ENCODE measurements around the gene VWC2L. TPM values are rescaled to one million over a fixed set of nuclear protein-coding genes. Genes with fewer than 3 reads are reported as not detected.

Gene VWC2L
- total RNA-seq, 1 donor = under 0.01 TPM

DNA sequence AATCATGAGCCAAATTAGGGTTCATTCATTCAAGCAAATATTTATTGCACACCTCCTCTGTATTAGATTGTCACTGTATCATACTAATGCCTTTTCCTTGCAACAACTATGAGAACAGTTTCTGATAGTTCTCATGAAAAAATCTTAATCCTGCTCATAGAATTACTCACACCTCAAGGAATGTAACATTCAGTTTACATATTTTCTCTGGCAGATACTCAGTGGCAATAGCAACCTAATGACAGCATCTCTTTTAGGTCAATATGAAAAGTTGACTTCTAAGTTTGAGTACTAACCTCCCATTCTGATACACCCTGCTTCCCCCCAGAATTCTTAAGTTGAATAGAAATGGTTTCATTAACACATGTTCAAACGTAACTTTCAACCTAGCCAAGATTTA, 132.0 kb downstream of the VWC2L start:
- Histone ChIP-seq H3K4me1 (ENCODE audit: insufficient read depth, low read length) (no peaks in the 10 kb centered on the region), H3K9me3 (ENCODE audit: low read depth, low read length) (no peaks in the 10 kb centered on the region), H3K27me3 (ENCODE audit: insufficient read depth, low read length) (no peaks in the 10 kb centered on the region), H3K4me3 (ENCODE audit: low read length) (no peak overlapping the region)

DNA sequence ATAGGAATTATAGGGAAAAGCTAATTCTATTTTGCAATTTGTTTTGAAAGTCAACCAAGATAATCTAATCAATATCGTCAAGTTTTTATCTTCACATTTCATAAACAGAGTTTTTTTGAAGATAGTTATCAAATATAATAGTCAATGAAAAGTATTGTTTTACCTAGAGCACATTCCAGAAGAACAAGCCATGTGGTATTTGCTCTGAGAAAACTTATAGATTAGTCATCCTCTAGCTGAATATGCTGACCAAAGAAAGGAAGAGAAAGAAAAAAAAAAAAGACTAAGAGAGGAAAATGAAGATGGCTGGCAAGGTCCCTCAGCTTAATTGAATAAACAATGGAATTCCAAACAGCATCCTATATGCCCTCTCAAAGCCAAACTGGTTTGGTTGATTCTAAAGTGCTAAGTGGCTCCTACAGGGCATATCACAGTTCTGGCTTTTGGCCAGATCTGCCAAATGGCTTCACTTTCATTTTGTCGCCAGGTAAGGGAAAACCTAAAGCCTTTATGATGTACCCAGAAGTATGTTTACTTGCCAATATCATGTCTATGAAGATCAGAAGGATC, 132.6 kb downstream of the VWC2L start:
- Histone ChIP-seq H3K4me1 (ENCODE audit: insufficient read depth, low read length) (no peaks in the 10 kb centered on the region), H3K4me3 (ENCODE audit: low read length) (no peak overlapping the region), H3K9me3 (ENCODE audit: low read depth, low read length) (no peaks in the 10 kb centered on the region), H3K27me3 (ENCODE audit: insufficient read depth, low read length) (no peaks in the 10 kb centered on the region)

DNA sequence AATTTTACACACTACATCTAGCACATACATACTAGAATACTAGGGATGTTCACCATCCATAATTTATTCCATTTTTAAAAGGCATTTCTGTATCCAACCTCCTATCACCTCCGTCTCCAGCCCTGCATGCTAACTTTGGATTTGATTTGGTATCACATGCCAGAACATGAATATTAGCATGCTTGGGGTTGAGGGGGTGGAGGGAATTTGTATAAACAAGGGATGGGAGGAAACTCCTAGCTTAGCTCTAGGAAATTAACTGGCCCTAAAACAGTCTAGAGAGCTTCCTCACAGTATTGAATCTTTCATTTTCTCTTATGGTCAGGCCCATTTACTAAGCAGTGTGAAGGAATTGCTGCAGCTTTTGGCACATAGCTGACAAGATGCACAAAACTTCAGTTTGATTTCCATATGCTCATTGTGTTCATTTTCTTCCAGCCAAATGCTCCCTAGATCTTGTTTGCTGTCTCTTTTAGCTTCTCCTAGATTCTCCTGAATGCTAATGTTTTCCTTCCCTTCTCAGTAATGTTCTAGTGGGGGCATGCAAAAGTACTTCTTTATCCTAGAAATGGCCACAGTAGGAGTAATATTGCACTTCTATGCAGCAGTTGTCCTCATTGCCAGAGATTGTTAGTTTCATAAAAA, 135.2 kb downstream of the VWC2L start:
- Histone ChIP-seq H3K4me1 (ENCODE audit: insufficient read depth, low read length) (no peaks in the 10 kb centered on the region), H3K27me3 (ENCODE audit: insufficient read depth, low read length) (no peaks in the 10 kb centered on the region), H3K9me3 (ENCODE audit: low read depth, low read length) (no peaks in the 10 kb centered on the region), H3K4me3 (ENCODE audit: low read length) (no peak overlapping the region)

DNA sequence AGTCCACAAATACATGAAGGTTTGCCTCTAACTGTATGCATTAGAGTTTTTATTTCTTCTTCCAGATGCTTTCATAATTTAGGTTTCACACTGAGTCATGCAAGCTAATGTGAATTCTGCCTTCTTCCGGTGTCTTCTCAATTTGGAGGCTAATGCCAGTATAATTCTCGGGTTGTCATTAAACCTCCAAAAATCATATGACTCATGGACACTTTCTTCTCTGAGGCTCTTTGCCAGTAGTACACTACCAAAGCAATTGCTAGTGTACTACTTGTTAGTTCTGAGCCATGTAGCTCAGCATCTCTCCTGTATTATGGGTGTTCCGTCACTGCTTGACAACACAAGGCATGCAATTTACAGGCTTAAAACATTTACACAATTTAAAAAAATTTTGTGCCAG, 137.1 kb downstream of the VWC2L start:
- no peaks in the 10 kb centered on the region for H3K9me3 ChIP-seq (ENCODE audit: low read depth, low read length)
- no peak overlapping the region for H3K4me3 ChIP-seq (ENCODE audit: low read length)
- H3K4me1 ChIP-seq (ENCODE audit: insufficient read depth, low read length) = no peaks in the 10 kb centered on the region
- no peaks in the 10 kb centered on the region for H3K27me3 ChIP-seq (ENCODE audit: insufficient read depth, low read length)

DNA sequence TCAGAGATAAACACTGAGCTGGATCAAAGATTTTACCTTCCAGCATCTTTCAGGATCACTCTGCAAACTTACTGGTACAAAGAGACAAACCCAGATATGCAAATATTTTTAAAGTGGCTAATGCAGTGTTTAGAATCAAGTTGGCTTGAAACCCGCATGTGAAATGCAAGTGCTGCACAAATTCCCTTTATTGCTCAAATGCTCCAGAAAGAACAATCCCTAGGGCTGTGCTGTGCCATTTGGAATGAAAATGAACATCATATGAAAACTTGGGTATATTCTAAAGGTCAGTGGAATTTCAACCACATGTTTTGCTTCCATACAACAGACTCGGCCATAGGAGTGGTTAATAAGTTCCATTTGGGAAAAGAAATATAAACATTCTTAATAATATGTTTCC, 139.1 kb downstream of the VWC2L start:
- no peaks in the 10 kb centered on the region for H3K9me3 ChIP-seq (ENCODE audit: low read depth, low read length)
- H3K4me3 ChIP-seq (ENCODE audit: low read length) = no peak overlapping the region
- H3K27me3 ChIP-seq (ENCODE audit: insufficient read depth, low read length) = no peaks in the 10 kb centered on the region
- no peaks in the 10 kb centered on the region for H3K4me1 ChIP-seq (ENCODE audit: insufficient read depth, low read length)

DNA sequence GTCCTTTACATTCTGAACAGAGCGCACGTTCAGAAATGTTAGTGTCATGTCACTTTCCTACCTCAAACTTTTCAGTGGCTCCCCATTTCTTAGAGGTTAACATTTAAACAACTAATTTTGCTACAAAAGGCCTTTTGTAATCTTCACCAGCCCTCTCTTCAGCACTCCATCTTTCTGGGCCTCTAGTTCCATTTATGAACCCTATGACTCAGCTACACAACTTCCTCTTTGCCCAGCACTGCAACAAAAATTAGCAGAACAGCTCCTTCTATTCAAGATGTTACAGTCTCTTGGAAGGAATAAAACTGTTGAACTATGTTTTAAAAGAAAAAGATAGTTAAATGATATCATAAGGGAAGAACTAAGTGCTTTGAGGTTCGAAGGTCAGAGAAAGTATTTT, 139.9 kb downstream of the VWC2L start:
- Histone ChIP-seq H3K27me3 (ENCODE audit: insufficient read depth, low read length) (no peaks in the 10 kb centered on the region), H3K4me3 (ENCODE audit: low read length) (no peak overlapping the region), H3K9me3 (ENCODE audit: low read depth, low read length) (no peaks in the 10 kb centered on the region), H3K4me1 (ENCODE audit: insufficient read depth, low read length) (no peaks in the 10 kb centered on the region)

DNA sequence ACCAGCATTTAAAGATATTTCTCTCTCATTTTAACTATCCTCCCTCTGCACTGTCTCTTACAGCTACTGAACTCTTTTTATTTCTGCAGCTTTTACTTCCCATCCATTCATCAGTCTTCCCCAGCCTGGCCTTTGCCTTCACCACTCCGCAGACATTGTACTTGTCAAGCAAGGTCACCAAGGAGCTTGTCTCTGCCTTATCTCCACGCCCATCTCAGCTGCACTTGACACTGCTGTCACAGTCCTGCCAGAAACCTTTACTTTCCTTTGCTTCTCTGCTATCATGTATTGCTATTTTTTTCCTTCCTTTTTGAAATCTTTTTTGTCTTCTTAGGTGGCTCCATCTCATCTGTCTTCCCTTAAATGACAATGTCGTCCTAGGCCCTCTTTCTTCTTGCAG, 147.0 kb downstream of the VWC2L start:
- Histone ChIP-seq H3K4me3 (ENCODE audit: low read length) (no peak overlapping the region), H3K9me3 (ENCODE audit: low read depth, low read length) (no peaks in the 10 kb centered on the region), H3K4me1 (ENCODE audit: insufficient read depth, low read length) (no peaks in the 10 kb centered on the region), H3K27me3 (ENCODE audit: insufficient read depth, low read length) (no peaks in the 10 kb centered on the region)

DNA sequence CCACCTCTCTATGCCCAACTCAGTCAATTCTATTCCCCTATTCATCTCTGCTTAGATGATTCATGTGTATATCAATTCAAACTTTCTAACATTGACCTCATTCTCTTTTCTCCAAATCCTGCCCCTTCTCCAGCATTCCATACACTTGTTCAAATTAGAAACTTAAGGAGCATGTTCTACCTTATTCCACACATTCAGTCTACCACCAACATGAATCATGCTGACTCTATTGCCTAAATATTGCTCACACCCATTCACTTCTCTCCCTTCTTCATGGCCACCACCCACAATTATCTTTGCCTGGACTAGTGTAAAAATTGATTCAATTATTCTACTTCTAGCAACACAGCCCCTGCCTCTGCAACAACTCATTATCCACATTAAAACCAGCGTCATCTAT, 147.5 kb downstream of the VWC2L start:
- H3K9me3 ChIP-seq (ENCODE audit: low read depth, low read length) = no peaks in the 10 kb centered on the region
- H3K4me3 ChIP-seq (ENCODE audit: low read length) = no peak overlapping the region
- H3K4me1 ChIP-seq (ENCODE audit: insufficient read depth, low read length) = no peaks in the 10 kb centered on the region
- no peaks in the 10 kb centered on the region for H3K27me3 ChIP-seq (ENCODE audit: insufficient read depth, low read length)

DNA sequence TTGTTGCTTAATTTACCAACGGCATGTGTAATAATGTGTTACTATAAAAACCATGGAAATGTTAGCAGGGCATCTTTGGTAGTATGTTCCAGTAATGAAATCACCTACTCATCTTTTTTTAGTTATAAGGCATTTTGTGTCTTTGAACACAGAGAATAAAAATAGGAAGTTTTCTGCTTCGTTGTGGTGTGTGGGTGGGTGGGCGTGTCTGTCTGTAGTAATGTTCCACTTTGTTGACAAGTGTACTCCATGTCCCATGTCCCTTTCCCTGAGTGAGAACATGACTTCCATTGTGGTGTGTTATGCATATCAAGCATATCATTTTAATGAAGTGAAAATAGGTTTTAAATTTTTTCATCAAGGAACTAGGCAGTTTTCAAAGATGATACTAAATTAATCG, 149.3 kb downstream of the VWC2L start:
- Histone ChIP-seq H3K4me3 (ENCODE audit: low read length) (no peak overlapping the region), H3K9me3 (ENCODE audit: low read depth, low read length) (no peaks in the 10 kb centered on the region), H3K27me3 (ENCODE audit: insufficient read depth, low read length) (no peaks in the 10 kb centered on the region), H3K4me1 (ENCODE audit: insufficient read depth, low read length) (no peaks in the 10 kb centered on the region)

DNA sequence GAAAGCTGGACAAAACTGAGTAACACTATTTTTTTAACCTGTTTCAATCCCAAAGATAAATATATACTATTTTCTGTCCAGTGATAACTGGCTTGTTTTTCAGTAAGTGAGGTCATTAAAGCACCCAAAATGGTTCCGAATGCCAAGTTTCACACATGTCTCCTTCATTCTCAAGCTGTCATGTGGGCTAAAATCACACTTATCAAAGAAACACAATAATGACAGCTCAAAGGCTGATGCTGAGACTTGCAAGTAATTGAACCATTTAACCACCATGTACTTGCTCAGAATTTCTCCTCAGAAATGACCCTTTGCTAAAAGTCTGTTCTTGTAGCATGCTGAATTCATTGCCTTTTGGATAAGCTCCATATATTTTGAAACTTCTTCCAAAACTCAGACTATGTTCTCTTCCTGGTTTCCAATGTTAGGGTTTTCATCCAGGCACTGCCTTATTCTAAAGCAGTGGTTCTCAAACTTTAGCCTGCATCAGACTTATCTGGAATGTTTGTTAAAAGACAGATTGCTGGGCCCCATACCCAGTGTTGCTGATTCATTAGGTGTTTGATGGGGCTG, 149.8 kb downstream of the VWC2L start:
- H3K4me1 ChIP-seq (ENCODE audit: insufficient read depth, low read length) = no peaks in the 10 kb centered on the region
- H3K9me3 ChIP-seq (ENCODE audit: low read depth, low read length) = no peaks in the 10 kb centered on the region

DNA sequence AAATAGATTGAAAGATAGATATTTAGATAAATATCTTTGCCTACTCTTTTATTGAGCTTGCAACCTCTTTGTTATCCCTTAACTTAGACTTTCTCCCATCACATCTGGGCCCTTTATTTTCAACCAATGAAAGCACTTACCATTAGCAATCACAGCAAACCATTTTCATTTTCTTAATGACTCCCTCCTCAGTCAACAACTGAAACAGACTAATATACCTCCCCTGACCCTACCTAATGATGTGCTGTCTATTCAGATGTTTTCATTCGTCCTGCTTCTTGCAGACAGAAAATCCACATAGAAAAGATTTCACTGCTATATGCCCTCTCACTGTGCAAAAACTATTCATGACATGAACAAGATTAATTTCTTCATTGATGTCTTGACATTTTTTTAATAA, 154.4 kb downstream of the VWC2L start:
- Histone ChIP-seq H3K4me1 (ENCODE audit: insufficient read depth, low read length) (no peaks in the 10 kb centered on the region), H3K27me3 (ENCODE audit: insufficient read depth, low read length) (no peaks in the 10 kb centered on the region), H3K9me3 (ENCODE audit: low read depth, low read length) (no peaks in the 10 kb centered on the region), H3K4me3 (ENCODE audit: low read length) (no peak overlapping the region)

More for the DNA sequence above, 149.8 kb downstream of the VWC2L start:
- Histone ChIP-seq H3K27me3 (ENCODE audit: insufficient read depth, low read length) (no peaks in the 10 kb centered on the region), H3K4me3 (ENCODE audit: low read length) (no peak overlapping the region)

DNA sequence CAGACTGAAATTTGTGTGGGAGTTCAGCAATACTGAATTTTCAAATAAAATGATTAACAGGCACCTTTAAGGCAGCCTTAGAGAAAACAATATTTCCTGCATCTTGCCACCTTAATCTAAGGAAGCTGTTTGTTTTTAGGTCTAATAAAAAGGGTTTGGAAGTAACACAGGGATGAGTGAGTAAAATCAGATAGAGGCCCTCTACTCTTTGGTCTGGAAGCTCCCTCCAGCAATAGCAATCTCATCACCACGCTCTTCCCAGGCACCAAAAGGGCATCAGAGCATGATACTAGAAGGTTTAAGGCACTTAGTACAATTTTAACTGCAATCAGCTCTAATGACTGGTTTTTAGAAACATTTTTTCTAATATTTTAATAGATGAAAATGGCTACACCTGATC, 155.6 kb downstream of the VWC2L start:
- Histone ChIP-seq H3K4me3 (ENCODE audit: low read length) (no peak overlapping the region), H3K27me3 (ENCODE audit: insufficient read depth, low read length) (no peaks in the 10 kb centered on the region), H3K9me3 (ENCODE audit: low read depth, low read length) (no peaks in the 10 kb centered on the region), H3K4me1 (ENCODE audit: insufficient read depth, low read length) (no peaks in the 10 kb centered on the region)

DNA sequence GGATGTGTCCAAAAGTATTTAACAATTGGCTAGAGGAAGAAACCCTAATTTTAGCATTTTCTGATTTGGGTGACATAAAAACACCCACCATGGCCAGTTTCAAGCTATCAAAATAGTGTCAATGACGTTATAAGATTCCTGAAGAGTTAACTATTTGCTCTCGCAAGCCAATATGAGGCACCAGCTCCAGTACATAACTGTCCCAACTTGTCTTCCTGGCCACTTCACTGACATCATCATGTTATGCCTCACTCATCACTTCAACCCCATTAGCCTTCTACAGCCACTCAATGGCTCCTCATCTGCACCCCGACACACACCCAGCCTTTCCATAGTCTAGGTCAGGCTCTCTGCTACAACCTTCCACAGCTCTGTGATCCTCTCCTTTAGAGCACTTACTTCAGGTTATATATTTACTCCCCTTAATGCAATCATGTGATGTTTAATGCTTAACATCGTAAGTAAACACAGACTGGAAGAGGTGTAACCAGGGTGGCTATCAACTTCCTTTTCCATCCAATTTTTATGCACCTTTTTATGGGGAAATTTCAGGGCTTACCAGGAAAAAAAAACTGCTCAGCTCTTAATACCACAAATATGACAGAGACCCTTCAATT, 158.7 kb downstream of the VWC2L start:
- Histone ChIP-seq H3K9me3 (ENCODE audit: low read depth, low read length) (no peaks in the 10 kb centered on the region), H3K27me3 (ENCODE audit: insufficient read depth, low read length) (no peaks in the 10 kb centered on the region), H3K4me3 (ENCODE audit: low read length) (no peak overlapping the region), H3K4me1 (ENCODE audit: insufficient read depth, low read length) (no peaks in the 10 kb centered on the region)

DNA sequence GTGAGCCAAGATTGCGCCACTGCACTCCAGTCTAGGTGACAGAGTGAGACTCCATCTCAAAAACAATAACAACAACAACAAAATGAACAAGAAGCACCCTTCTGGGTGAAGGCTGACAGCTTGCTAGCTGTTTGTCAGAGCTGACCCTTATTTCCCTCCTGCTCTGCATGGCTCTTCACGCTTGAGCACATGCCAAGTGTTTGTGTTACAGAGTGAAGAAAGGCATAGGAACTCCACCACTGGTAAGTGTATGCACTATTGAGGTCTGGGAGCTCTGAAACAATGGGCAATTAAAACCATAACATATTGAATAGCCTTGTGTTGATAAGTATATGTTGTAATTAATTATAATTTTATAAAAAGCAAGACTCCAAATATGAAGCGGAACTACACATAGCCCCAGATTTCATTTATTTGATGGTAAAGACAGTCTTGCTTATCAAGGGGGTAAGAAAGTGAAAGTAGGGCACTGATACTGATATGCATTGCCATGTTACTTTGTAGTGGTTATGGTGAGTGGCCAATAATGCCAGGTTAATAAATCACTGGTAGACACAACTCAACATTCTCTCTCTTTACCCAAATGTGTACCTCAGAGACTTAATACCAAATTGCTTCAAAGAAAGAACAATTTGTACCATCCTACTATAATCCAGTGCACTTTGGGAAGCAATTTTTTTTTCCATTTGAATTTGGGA, 163.4 kb downstream of the VWC2L start:
- H3K9me3 ChIP-seq (ENCODE audit: low read depth, low read length) = no peaks in the 10 kb centered on the region
- H3K4me1 ChIP-seq (ENCODE audit: insufficient read depth, low read length) = no peaks in the 10 kb centered on the region
- no peaks in the 10 kb centered on the region for H3K27me3 ChIP-seq (ENCODE audit: insufficient read depth, low read length)
- no peak overlapping the region for H3K4me3 ChIP-seq (ENCODE audit: low read length)

DNA sequence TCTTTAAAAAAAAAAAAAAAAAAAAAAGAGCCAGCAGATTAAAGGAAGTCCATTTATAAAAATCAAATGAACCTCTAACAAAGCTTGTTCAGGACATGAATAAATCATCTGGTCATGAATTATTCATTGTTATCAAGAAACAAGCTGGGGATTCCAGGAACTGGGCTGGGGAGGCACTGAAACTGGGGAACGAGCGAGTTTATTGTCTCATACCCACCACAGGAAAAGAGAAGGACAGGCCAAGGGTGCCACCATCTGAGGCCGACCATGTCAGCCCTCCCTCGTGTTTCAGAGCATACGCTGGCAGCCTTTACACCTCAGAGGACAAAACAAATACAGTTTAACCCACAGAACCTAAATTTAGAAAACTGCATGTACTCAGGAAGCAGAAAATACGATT, 164.2 kb downstream of the VWC2L start:
- Histone ChIP-seq H3K4me1 (ENCODE audit: insufficient read depth, low read length) (no peaks in the 10 kb centered on the region), H3K9me3 (ENCODE audit: low read depth, low read length) (no peaks in the 10 kb centered on the region), H3K27me3 (ENCODE audit: insufficient read depth, low read length) (no peaks in the 10 kb centered on the region), H3K4me3 (ENCODE audit: low read length) (no peak overlapping the region)

All from mononuclear cell (primary cell).